Measurements from ENCODE around the gene SEBOX. TPM values are rescaled to one million over a fixed set of nuclear protein-coding genes. Genes with fewer than 3 reads are reported as not detected.
A peak's percentile ranks its signal among the peaks of the same experiment; 100 is the strongest.

Gene SEBOX
- total and polyA plus RNA-seq, 4 donors: not detected

GRCh38 chr17:28324267-28324745 is 40.7 kb downstream of the SEBOX start:
- DNase-seq: no peak

GRCh38 chr17:28320215-28321061 is 44.6 kb downstream of the SEBOX start:
- Histone ChIP-seq H3K27me3 (ENCODE audit: control insufficient read depth in 3 of 3, insufficient read depth in 3 of 3, low read length in 2 of 3) (no peaks in the 10 kb centered on the region), H3K4me1 (ENCODE audit: control insufficient read depth in 5 of 5, insufficient read depth in 5 of 5, low read length in 5 of 5) (peaks cover 0 to 20% (median 9%) of the 10 kb centered on the region in 5 donors), H3K4me3 (peak overlapping the region; percentile 18), H3K36me3 (ENCODE audit: control insufficient read depth in 4 of 4, insufficient read depth in 4 of 4, low read length in 4 of 4) (no peaks in the 10 kb centered on the region), H3K9me3 (ENCODE audit: control insufficient read depth in 4 of 4, insufficient read depth in 3 of 4, low read length in 3 of 4) (no peaks in the 10 kb centered on the region), H3K9ac (ENCODE audit: insufficient read depth in 1 of 2, low read length in 2 of 2) (no peak overlapping the region), H3K27ac (ENCODE audit: low read depth in 1 of 2, low read length in 1 of 2) (no peak overlapping the region)
- WGBS, 2 donors: 72 to 80% methylated on average over 8 of the region's 8 CpGs
- DNase-seq: no peak
- no peak for TF ChIP-seq CTCF (IDR thresholded peaks at IDR 0.05; ENCODE audit: control extremely low read depth, extremely low read depth)
- ATAC-seq (ENCODE audit: insufficient read depth, low FRiP score): no peak

More at GRCh38 chr17:28324267-28324745, 40.7 kb downstream of the SEBOX start:
- no peak overlapping the region for H3K9ac ChIP-seq (ENCODE audit: insufficient read depth in 1 of 2, low read length in 2 of 2)
- peaks cover 3 to 25% (median 8%) of the 10 kb centered on the region in 4 donors for H3K36me3 ChIP-seq (ENCODE audit: control insufficient read depth in 4 of 4, insufficient read depth in 4 of 4, low read length in 4 of 4)
- WGBS, 2 donors: 68 to 74% methylated on average over 5 of the region's 5 CpGs
- H3K4me3 ChIP-seq: no peak overlapping the region
- no peak for TF ChIP-seq CTCF (IDR thresholded peaks at IDR 0.05; ENCODE audit: control extremely low read depth, extremely low read depth)
- H3K4me1 ChIP-seq (ENCODE audit: control insufficient read depth in 5 of 5, insufficient read depth in 5 of 5, low read length in 5 of 5): peaks cover 0 to 11% (median 5%) of the 10 kb centered on the region in 5 donors
- H3K27me3 ChIP-seq (ENCODE audit: control insufficient read depth in 3 of 3, insufficient read depth in 3 of 3, low read length in 2 of 3): no peaks in the 10 kb centered on the region
- ATAC-seq (ENCODE audit: insufficient read depth, low FRiP score): no peak
- no peaks in the 10 kb centered on the region for H3K9me3 ChIP-seq (ENCODE audit: control insufficient read depth in 4 of 4, insufficient read depth in 3 of 4, low read length in 3 of 4)
- H3K27ac ChIP-seq (ENCODE audit: low read depth in 1 of 2, low read length in 1 of 2): no peak overlapping the region

- Histone ChIP-seq H3K9me3 (ENCODE audit: control insufficient read depth in 4 of 4, insufficient read depth in 3 of 4, low read length in 3 of 4) (no peaks in the 10 kb centered on the region), H3K27ac (ENCODE audit: low read depth in 1 of 2, low read length in 1 of 2) (peak overlapping the region in 1 of 2 donors; percentile 27), H3K4me1 (ENCODE audit: control insufficient read depth in 5 of 5, insufficient read depth in 5 of 5, low read length in 5 of 5) (peaks cover 0 to 20% (median 9%) of the 10 kb centered on the region in 5 donors), H3K4me3 (peak overlapping the region; percentile 41), H3K27me3 (ENCODE audit: control insufficient read depth in 3 of 3, insufficient read depth in 3 of 3, low read length in 2 of 3) (peaks cover 0 to 3% (median 0%) of the 10 kb centered on the region in 3 donors), H3K9ac (ENCODE audit: insufficient read depth in 1 of 2, low read length in 2 of 2) (peak overlapping the region; percentile 84 to 88), H3K36me3 (ENCODE audit: control insufficient read depth in 4 of 4, insufficient read depth in 4 of 4, low read length in 4 of 4) (no peaks in the 10 kb centered on the region)
- DNase-seq (no peak), ATAC-seq (ENCODE audit: insufficient read depth, low FRiP score) (no peak)
- WGBS, 2 donors: 2 to 4% methylated on average over 7 of the region's 7 CpGs
- no peak for TF ChIP-seq CTCF (IDR thresholded peaks at IDR 0.05; ENCODE audit: control extremely low read depth, extremely low read depth)
These were observed 45.4 kb downstream of the SEBOX start for GRCh38 chr17:28319598-28319935.

Data from lung (tissue), 12 donors.